GM12878 (cell line): Measurements from ENCODE around the gene FBXL17.

Experiments used
- GABPA ChIP-seq: IDR thresholded peaks from 2 replicates; pipeline ENCODE4 v1.6.1; 2014; ENCODE audit warnings: antibody characterized with exemption, low read depth, mild to moderate bottlenecking, inconsistent platforms
- HDAC2 ChIP-seq: fragments of 200-600 bp; sonication (generic); IDR thresholded peaks from 2 replicates; pipeline ENCODE4 v1.6.1; 2017
- MYC ChIP-seq: IDR thresholded peaks from 2 replicates; pipeline ENCODE4 v1.6.1; 2011; ENCODE audit warnings: mild to moderate bottlenecking, low read length, moderate library complexity, inconsistent platforms; ENCODE audit not compliant: insufficient read depth, insufficient replicate concordance, insufficient read length, severe bottlenecking
- POLR2A ChIP-seq: IDR thresholded peaks from 2 replicates; pipeline ENCODE4 v1.6.1; 2011; ENCODE audit warnings: low read depth, mild to moderate bottlenecking, low read length
- PRDM15 ChIP-seq: fragments of 450-650 bp; formaldehyde crosslinking; IDR thresholded peaks from 2 replicates; pipeline ENCODE4 v1.4.0; 2020; ENCODE audit warnings: mild to moderate bottlenecking, moderate library complexity
- REST ChIP-seq: IDR thresholded peaks from 2 replicates; pipeline ENCODE4 v1.6.1; 2012; ENCODE audit warnings: mild to moderate bottlenecking, low read depth, low read length
- SMAD1 ChIP-seq: fragments of 450-650 bp; IDR thresholded peaks from 2 replicates; pipeline ENCODE4 v1.6.1; 2018; ENCODE audit warnings: mild to moderate bottlenecking, low read depth; ENCODE audit not compliant: partially characterized antibody
- TCF12 ChIP-seq: IDR thresholded peaks from 2 replicates; pipeline ENCODE4 v1.6.1; 2011; ENCODE audit warnings: low read depth, mild to moderate bottlenecking, low read length
- ZBTB4 ChIP-seq: fragments of 450-650 bp; formaldehyde crosslinking; IDR thresholded peaks from 2 replicates; pipeline ENCODE4 v1.4.0; 2022; ENCODE audit warnings: mild to moderate bottlenecking, moderate library complexity

GRCh38 chr5:108420158-108420557 is 38.3 kb upstream of the FBXL17 start:
- TF ChIP-seq PRDM15 (CRISPR knock-in tag) (no peak), GABPA (no peak), HDAC2 (no peak), SMAD1 (no peak), POLR2A (no peak), ZBTB4 (CRISPR knock-in tag) (no peak), MYC (no peak), REST (no peak), TCF12 (no peak)
